Measurements from ENCODE around the gene P3H3.

P3H3 gene

GRCh38 chr12:6829536-6830220 is 1.5 kb downstream of the P3H3 start:
- H2AFZ ChIP-seq (ENCODE audit: low read depth), result no peak overlapping the region

DNA sequence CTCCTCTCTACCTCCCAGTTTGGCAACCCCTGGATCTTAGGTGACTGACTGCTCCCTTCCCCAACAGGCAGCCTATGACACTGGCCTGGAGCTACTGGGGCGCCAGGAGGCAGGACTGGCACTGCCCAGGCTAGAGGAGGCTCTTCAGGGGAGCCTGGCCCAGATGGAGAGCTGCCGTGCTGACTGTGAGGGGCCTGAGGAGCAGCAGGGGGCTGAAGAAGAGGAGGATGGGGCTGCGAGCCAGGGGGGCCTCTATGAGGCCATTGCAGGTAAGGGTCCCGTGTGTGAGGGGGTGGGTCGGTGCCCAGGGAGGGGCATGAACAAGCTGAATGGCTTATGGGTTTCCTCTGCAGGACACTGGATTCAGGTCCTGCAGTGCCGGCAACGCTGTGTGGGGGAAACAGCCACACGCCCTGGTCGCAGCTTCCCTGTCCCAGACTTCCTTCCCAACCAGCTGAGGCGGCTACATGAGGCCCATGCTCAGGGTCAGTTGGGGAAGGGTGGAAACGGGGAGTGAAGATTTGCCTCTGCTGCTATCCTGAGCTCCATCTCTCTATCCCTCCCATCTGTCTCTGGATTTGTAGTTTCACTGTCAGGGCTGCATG is 2.2 kb downstream of the P3H3 start:
- H3K4me3 ChIP-seq (IDR thresholded peaks at IDR 0.05; ENCODE audit: insufficient read depth, low read depth, low read length), result no peak overlapping the region
- no peaks in the 10 kb centered on the region for H3K79me2 ChIP-seq (ENCODE audit: insufficient read depth, low read depth)
- H3K27me3 ChIP-seq (ENCODE audit: insufficient read depth, low read depth), result peaks cover 67% of the 10 kb centered on the region
- H2AFZ ChIP-seq (ENCODE audit: low read depth), result no peak overlapping the region
- no peak overlapping the region for H3K9ac ChIP-seq
- H3K4me2 ChIP-seq, result no peak overlapping the region
- H3K27ac ChIP-seq, result no peak overlapping the region
- H4K20me1 ChIP-seq (ENCODE audit: insufficient read depth), result no peaks in the 10 kb centered on the region
- H3K4me1 ChIP-seq (ENCODE audit: low read depth, poor library complexity, severe bottlenecking), result peaks cover 5% of the 10 kb centered on the region
- TF ChIP-seq, protein P1, sequence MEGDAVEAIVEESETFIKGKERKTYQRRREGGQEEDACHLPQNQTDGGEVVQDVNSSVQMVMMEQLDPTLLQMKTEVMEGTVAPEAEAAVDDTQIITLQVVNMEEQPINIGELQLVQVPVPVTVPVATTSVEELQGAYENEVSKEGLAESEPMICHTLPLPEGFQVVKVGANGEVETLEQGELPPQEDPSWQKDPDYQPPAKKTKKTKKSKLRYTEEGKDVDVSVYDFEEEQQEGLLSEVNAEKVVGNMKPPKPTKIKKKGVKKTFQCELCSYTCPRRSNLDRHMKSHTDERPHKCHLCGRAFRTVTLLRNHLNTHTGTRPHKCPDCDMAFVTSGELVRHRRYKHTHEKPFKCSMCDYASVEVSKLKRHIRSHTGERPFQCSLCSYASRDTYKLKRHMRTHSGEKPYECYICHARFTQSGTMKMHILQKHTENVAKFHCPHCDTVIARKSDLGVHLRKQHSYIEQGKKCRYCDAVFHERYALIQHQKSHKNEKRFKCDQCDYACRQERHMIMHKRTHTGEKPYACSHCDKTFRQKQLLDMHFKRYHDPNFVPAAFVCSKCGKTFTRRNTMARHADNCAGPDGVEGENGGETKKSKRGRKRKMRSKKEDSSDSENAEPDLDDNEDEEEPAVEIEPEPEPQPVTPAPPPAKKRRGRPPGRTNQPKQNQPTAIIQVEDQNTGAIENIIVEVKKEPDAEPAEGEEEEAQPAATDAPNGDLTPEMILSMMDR (conservative IDR thresholded peaks at IDR 0.05; ENCODE audit: low read depth, low read length), result no peak
- no peaks in the 10 kb centered on the region for H3K36me3 ChIP-seq (ENCODE audit: insufficient read depth)

More at GRCh38 chr12:6829536-6830220, 1.5 kb downstream of the P3H3 start:
- Histone ChIP-seq H3K4me3 (IDR thresholded peaks at IDR 0.05; ENCODE audit: insufficient read depth, low read depth, low read length) (no peak overlapping the region), H4K20me1 (ENCODE audit: insufficient read depth) (no peaks in the 10 kb centered on the region), H3K4me2 (no peak overlapping the region), H3K27me3 (ENCODE audit: insufficient read depth, low read depth) (peaks cover 69% of the 10 kb centered on the region), H3K27ac (no peak overlapping the region), H3K4me1 (ENCODE audit: low read depth, poor library complexity, severe bottlenecking) (peaks cover 6% of the 10 kb centered on the region), H3K79me2 (ENCODE audit: insufficient read depth, low read depth) (no peaks in the 10 kb centered on the region), H3K9ac (no peak overlapping the region), H3K36me3 (ENCODE audit: insufficient read depth) (no peaks in the 10 kb centered on the region)
- TF ChIP-seq, protein P1 (conservative IDR thresholded peaks at IDR 0.05; ENCODE audit: low read depth, low read length), result no peak

DNA sequence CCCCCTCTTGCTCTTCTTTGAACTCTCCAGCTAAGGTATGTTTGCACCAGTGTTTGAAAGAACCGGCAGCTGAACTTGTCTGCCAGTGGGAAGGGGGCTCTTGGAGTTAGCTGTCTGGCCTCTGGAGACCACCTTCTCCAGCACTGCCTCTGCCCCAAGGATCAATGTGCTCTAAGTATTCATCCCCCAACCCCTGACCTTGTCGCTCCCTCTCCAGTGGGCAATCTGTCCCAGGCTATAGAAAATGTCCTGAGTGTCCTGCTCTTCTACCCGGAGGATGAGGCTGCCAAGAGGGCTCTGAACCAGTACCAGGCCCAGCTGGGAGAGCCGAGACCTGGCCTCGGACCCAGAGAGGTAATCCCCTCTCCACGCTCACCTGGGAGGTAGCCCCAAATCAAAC is 2.8 kb downstream of the P3H3 start:
- Histone ChIP-seq H2AFZ (ENCODE audit: low read depth) (no peak overlapping the region), H3K36me3 (ENCODE audit: insufficient read depth) (no peaks in the 10 kb centered on the region), H3K79me2 (ENCODE audit: insufficient read depth, low read depth) (no peaks in the 10 kb centered on the region), H3K4me1 (ENCODE audit: low read depth, poor library complexity, severe bottlenecking) (no peaks in the 10 kb centered on the region), H4K20me1 (ENCODE audit: insufficient read depth) (no peaks in the 10 kb centered on the region), H3K27ac (no peak overlapping the region), H3K27me3 (ENCODE audit: insufficient read depth, low read depth) (peaks cover 63% of the 10 kb centered on the region), H3K9ac (no peak overlapping the region), H3K4me2 (no peak overlapping the region), H3K4me3 (IDR thresholded peaks at IDR 0.05; ENCODE audit: insufficient read depth, low read depth, low read length) (no peak overlapping the region)
- TF ChIP-seq, protein P1 (conservative IDR thresholded peaks at IDR 0.05; ENCODE audit: low read depth, low read length), result no peak

DNA sequence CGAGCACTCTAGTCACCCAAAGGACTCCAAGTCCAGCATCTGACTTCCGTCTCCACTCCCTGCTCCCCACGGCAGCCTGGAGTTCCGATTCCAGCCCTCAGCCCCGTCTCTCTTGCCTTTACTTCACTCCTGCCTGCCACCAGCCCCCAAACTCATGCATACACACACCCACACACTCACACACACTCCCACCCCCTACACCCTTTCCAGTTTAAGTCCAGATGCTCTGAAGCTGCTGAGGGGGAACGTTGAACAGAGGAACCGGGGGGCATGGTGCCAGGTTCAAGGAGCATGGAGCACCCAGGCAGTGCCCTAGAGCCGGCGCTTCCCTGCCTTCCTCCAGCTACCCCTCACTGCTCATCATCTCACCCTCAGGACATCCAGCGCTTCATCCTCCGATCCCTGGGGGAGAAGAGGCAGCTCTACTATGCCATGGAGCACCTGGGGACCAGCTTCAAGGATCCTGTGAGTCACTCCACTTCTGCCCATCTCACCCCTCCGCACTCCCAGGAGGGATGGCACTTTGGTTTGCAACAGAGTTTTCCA is 3.3 kb downstream of the P3H3 start:
- H3K4me3 ChIP-seq (IDR thresholded peaks at IDR 0.05; ENCODE audit: insufficient read depth, low read depth, low read length), result no peak overlapping the region
- no peaks in the 10 kb centered on the region for H3K36me3 ChIP-seq (ENCODE audit: insufficient read depth)
- no peaks in the 10 kb centered on the region for H3K4me1 ChIP-seq (ENCODE audit: low read depth, poor library complexity, severe bottlenecking)
- no peaks in the 10 kb centered on the region for H4K20me1 ChIP-seq (ENCODE audit: insufficient read depth)
- peaks cover 59% of the 10 kb centered on the region for H3K27me3 ChIP-seq (ENCODE audit: insufficient read depth, low read depth)
- no peaks in the 10 kb centered on the region for H3K79me2 ChIP-seq (ENCODE audit: insufficient read depth, low read depth)
- H3K27ac ChIP-seq, result no peak overlapping the region
- TF ChIP-seq, protein P1 (conservative IDR thresholded peaks at IDR 0.05; ENCODE audit: low read depth, low read length), result no peak
- no peak overlapping the region for H2AFZ ChIP-seq (ENCODE audit: low read depth)
- no peak overlapping the region for H3K9ac ChIP-seq
- no peak overlapping the region for H3K4me2 ChIP-seq
